Transverse colon (tissue), 4 donors: ENCODE data around the gene CUTA. TPM values are rescaled to one million over a fixed set of nuclear protein-coding genes. Genes with fewer than 3 reads are reported as not detected.

Experiments used
- DNase-seq: peaks from one replicate; pipeline ENCODE4 v3.0.0-alpha.2; 2019
- H3K27ac ChIP-seq, 4 donors: fragments of 200-600 bp; sonication (generic); 2 replicates each; pipeline ENCODE4 v1.5.1; 2016 to 2018; ENCODE audit warnings: inconsistent platforms in 4 of 4
- H3K27me3 ChIP-seq: fragments of 200-600 bp; sonication (generic); 2 replicates; pipeline ENCODE4 v1.5.1; 2017; ENCODE audit warnings: inconsistent platforms
- H3K36me3 ChIP-seq, 4 donors: fragments of 200-600 bp; sonication (generic); 2 replicates each; pipeline ENCODE4 v1.5.1; 2017 to 2019; ENCODE audit warnings: inconsistent platforms in 4 of 4
- H3K4me1 ChIP-seq, 4 donors: fragments of 200-600 bp; sonication (generic); 2 replicates each; pipeline ENCODE4 v1.5.1; 2017 to 2020; ENCODE audit warnings: inconsistent platforms in 4 of 4
- H3K4me3 ChIP-seq, 4 donors: fragments of 200-600 bp; sonication (generic); 1 replicate in 1 of 4; 2 replicates in 3 of 4; pipeline versions ENCODE4 v1.5.1 to v1.6.1; 2017 to 2019; ENCODE audit warnings: inconsistent platforms in 4 of 4
- H3K9me3 ChIP-seq, 2 donors: fragments of 200-600 bp; sonication (generic); 2 replicates each; pipeline ENCODE4 v1.5.1; 2017 to 2019; ENCODE audit warnings: inconsistent platforms in 2 of 2
- EP300 ChIP-seq: sonication (generic); formaldehyde crosslinking; IDR thresholded peaks from one replicate; pipeline ENCODE4 v1.6.1; 2017; ENCODE audit warnings: antibody characterized with exemption, low read depth
- POLR2A ChIP-seq: fragments of 450-650 bp; IDR thresholded peaks from one replicate; pipeline ENCODE4 v1.6.1; 2016; ENCODE audit warnings: antibody characterized with exemption, mild to moderate bottlenecking, moderate library complexity
- POLR2AphosphoS5 ChIP-seq, 3 donors: sonication (generic); formaldehyde crosslinking; IDR thresholded peaks; one replicate each; pipeline ENCODE4 v1.6.1; 2016; ENCODE audit warnings: antibody characterized with exemption in 3 of 3
- WGBS, 2 donors: methylation state at CpG; one replicate each; pipeline ENCODE4 v1.1.5; 2018; ENCODE audit warnings: low coverage in 1 of 2; 5-methylcytosine and 5-hydroxymethylcytosine counted together
- in situ Hi-C, 4 donors: fragments of 200-750 bp; cut with MboI; loops; one replicate each; pipeline versions ENCODE4 v1.15.0 to v1.15.1; 2017; ENCODE audit warnings: low sequenced_read_pairs in 3 of 4, low pct_ligation_motif_present in 1 of 4, low pct_unique_long_range_greater_than_20kb in 1 of 4
- intact Hi-C: fragments of 100-400 bp; cut with DNase I; formaldehyde crosslinking; loops from one replicate; pipeline ENCODE4 v1.15.1; 2023; ENCODE audit warnings: low total_unique reads
- total RNA-seq, 4 donors: library from RNA; depleted of rRNA; stranded (reverse); fragments of >200 nt; gene quantifications; one replicate each; pipeline ENCODE4 v1.1.0, GENCODE V29; 2016
- TF ChIP-seq, protein P1 (sequence below), 5 experiments: fragments of 200-600 bp in 3 of 5; fragments of 450-650 bp in 2 of 5; sonication (generic) in 3 of 5; IDR thresholded peaks; 1 replicate in 2 of 5; 2 replicates in 3 of 5; pipeline ENCODE4 v1.5.1; 2016 to 2017; ENCODE audit warnings: antibody characterized with exemption in 5 of 5, inconsistent platforms in 3 of 5, mild to moderate bottlenecking in 2 of 5, moderate library complexity in 1 of 5

Gene CUTA
- total RNA-seq, 4 donors from 2014 or later, result 18.9 to 134 (median 91.3) TPM

GRCh38 chr6:33446356-33446755 lies 28.4 kb upstream of the CUTA start:
- Histone ChIP-seq H3K27me3 (no peaks in the 10 kb centered on the region), H3K4me3 (no peak overlapping the region), H3K27ac (no peak overlapping the region), H3K36me3 (no peaks in the 10 kb centered on the region), H3K4me1 (no peaks in the 10 kb centered on the region), H3K9me3 (no peaks in the 10 kb centered on the region)
- in situ Hi-C loops, result no loop called here
- intact Hi-C loops, result no loop called here
- DNase-seq, result no peak
- WGBS, 2 donors, result 93 to 95% methylated on average over 4 to 10 of the region's 10 CpGs
- TF ChIP-seq POLR2A (no peak), EP300 (no peak), POLR2AphosphoS5 (IDR thresholded peaks at IDR 0.05) (no peak)
- TF ChIP-seq, protein P1, sequence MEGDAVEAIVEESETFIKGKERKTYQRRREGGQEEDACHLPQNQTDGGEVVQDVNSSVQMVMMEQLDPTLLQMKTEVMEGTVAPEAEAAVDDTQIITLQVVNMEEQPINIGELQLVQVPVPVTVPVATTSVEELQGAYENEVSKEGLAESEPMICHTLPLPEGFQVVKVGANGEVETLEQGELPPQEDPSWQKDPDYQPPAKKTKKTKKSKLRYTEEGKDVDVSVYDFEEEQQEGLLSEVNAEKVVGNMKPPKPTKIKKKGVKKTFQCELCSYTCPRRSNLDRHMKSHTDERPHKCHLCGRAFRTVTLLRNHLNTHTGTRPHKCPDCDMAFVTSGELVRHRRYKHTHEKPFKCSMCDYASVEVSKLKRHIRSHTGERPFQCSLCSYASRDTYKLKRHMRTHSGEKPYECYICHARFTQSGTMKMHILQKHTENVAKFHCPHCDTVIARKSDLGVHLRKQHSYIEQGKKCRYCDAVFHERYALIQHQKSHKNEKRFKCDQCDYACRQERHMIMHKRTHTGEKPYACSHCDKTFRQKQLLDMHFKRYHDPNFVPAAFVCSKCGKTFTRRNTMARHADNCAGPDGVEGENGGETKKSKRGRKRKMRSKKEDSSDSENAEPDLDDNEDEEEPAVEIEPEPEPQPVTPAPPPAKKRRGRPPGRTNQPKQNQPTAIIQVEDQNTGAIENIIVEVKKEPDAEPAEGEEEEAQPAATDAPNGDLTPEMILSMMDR (IDR thresholded peaks at IDR 0.05), result no peak

DNA sequence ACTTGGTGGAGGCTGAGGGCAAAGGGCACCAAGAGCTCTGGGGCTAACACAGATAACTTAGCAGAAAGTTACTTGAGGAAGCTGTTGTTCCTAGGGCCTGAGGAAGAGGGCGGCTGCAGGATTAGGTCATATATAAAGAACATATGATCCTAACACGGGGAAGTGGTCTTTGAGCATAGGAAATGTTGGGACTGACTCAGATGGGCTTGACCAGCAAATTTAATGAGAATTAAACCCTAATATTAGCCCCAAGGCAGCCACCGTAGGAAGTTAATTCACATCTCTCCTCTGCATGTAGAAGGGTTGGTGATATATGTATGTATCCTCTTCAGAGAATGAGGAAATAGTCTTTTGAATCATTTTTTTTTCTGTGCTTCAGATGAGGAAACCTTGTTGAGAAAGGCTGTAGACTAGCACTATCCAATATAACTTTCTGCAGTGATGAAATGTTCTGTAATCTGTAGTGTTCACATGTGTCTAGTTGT lies 27.3 kb upstream of the CUTA start:
- no peak overlapping the region for H3K27ac ChIP-seq
- TF ChIP-seq POLR2A (no peak), POLR2AphosphoS5 (IDR thresholded peaks at IDR 0.05) (no peak), EP300 (no peak)
- TF ChIP-seq, protein P1 (IDR thresholded peaks at IDR 0.05), result no peak

GRCh38 chr6:33443619-33444504 lies 26.0 kb upstream of the CUTA start:
- Histone ChIP-seq H3K27ac (no peak overlapping the region), H3K4me3 (no peak overlapping the region), H3K4me1 (no peaks in the 10 kb centered on the region), H3K27me3 (no peaks in the 10 kb centered on the region), H3K9me3 (no peaks in the 10 kb centered on the region), H3K36me3 (no peaks in the 10 kb centered on the region)
- TF ChIP-seq POLR2AphosphoS5 (IDR thresholded peaks at IDR 0.05) (no peak), POLR2A (no peak), EP300 (no peak)
- TF ChIP-seq, protein P1 (IDR thresholded peaks at IDR 0.05), result no peak
- DNase-seq, result no peak
- in situ Hi-C loops (no loop called here), intact Hi-C loops (no loop called here)
- 93% methylated on average over 12 of the region's 18 CpGs; no CpG with 5 or more reads in 1 of the 2 donors for WGBS, 2 donors

More for the DNA sequence above, 27.3 kb upstream of the CUTA start:
- Histone ChIP-seq H3K27me3 (no peaks in the 10 kb centered on the region), H3K4me1 (no peaks in the 10 kb centered on the region), H3K9me3 (no peaks in the 10 kb centered on the region), H3K4me3 (no peak overlapping the region), H3K36me3 (no peaks in the 10 kb centered on the region)
- intact Hi-C loops (no loop called here), in situ Hi-C loops (no loop called here)
- WGBS, 2 donors, result 60 to 63% methylated on average over 1 to 3 of the region's 3 CpGs
- DNase-seq, result no peak

GRCh38 chr6:33443025-33443424 lies 25.1 kb upstream of the CUTA start:
- intact Hi-C loops, result no loop called here
- no peaks in the 10 kb centered on the region for H3K27me3 ChIP-seq
- in situ Hi-C loops, result no loop called here
- no peak for DNase-seq
- no peak overlapping the region for H3K4me3 ChIP-seq
- H3K9me3 ChIP-seq, result no peaks in the 10 kb centered on the region
- H3K36me3 ChIP-seq, result peaks cover 0 to 6% (median 0%) of the 10 kb centered on the region in 4 donors
- H3K4me1 ChIP-seq, result no peaks in the 10 kb centered on the region
- H3K27ac ChIP-seq, result no peak overlapping the region
- TF ChIP-seq POLR2A, result no peak
- no peak for TF ChIP-seq EP300
- TF ChIP-seq, protein P1 (IDR thresholded peaks at IDR 0.05), result no peak
- TF ChIP-seq POLR2AphosphoS5 (IDR thresholded peaks at IDR 0.05), result no peak
- WGBS, 2 donors, result 97% methylated on average over 11 of the region's 17 CpGs; no CpG with 5 or more reads in 1 of the 2 donors
